MCF 10A (cell line): ENCODE data around the gene CD2AP. TPM values are rescaled to one million over a fixed set of nuclear protein-coding genes. Genes with fewer than 3 reads are reported as not detected.
A peak's percentile ranks its signal among the peaks of the same experiment; 100 is the strongest.
"Not testable (repeated sequence)": the region's sequence is repeated elsewhere in the genome, so short reads cannot be mapped to it uniquely, and the experiment has no call there.

ENCODE experiments used
- BruUV-seq: library from RNA; stranded (reverse); fragments of 400-500 nt; replicated peaks from 2 replicates; lab custom pipeline; 2021; lab: Mats Ljungman, UMichigan
- CTCF ChIA-PET: fragments of 300-600 bp; sonication (Branson Sonifier 250); formaldehyde crosslinking; extraction: SDS; loops from one replicate; lab custom pipeline; 2021; ENCODE audit warnings: antibody characterized with exemption, inconsistent platforms; lab: Yijun Ruan, JAX
- POLR2A ChIA-PET: fragments of 300-600, 350-650 bp; sonication (Branson Sonifier 250); formaldehyde crosslinking; extraction: SDS; loops from one replicate; lab custom pipeline; 2020; ENCODE audit warnings: antibody characterized with exemption, inconsistent platforms; lab: Yijun Ruan, JAX
- DNase-seq: peaks from one replicate; pipeline ENCODE4 v3.0.0-alpha.2; 2018; ENCODE audit not compliant: unreplicated experiment
- H3K27ac Mint-ChIP-seq: one replicate; pipeline ENCODE4 v1.8.0; 2022; ENCODE audit warnings: mild to moderate bottlenecking, low read depth, mixed read lengths; ENCODE audit not compliant: unreplicated experiment
- H3K27me3 Mint-ChIP-seq: one replicate; pipeline ENCODE4 v1.8.0; 2022; ENCODE audit warnings: mixed read lengths; ENCODE audit not compliant: insufficient read depth, unreplicated experiment
- H3K36me3 Mint-ChIP-seq: one replicate; pipeline ENCODE4 v1.8.0; 2022; ENCODE audit warnings: mild to moderate bottlenecking, moderate library complexity, mixed read lengths; ENCODE audit not compliant: insufficient read depth, unreplicated experiment
- H3K4me1 Mint-ChIP-seq: one replicate; pipeline ENCODE4 v1.8.0; 2022; ENCODE audit warnings: mixed read lengths; ENCODE audit not compliant: insufficient read depth, unreplicated experiment
- H3K4me3 Mint-ChIP-seq: one replicate; pipeline ENCODE4 v1.8.0; 2022; ENCODE audit warnings: mild to moderate bottlenecking, moderate library complexity, mixed read lengths; ENCODE audit not compliant: unreplicated experiment
- H3K9me3 Mint-ChIP-seq: one replicate; pipeline ENCODE4 v1.8.0; 2022; ENCODE audit warnings: mixed read lengths; ENCODE audit not compliant: unreplicated experiment
- CTCF ChIP-seq: fragments of 200-600 bp; IDR thresholded peaks from one replicate; pipeline ENCODE4 v1.8.0; 2022; ENCODE audit warnings: antibody characterized with exemption, mild to moderate bottlenecking; ENCODE audit not compliant: unreplicated experiment
- intact Hi-C: fragments of 100-400 bp; cut with micrococcal nuclease; formaldehyde crosslinking; loops from 2 replicates; pipeline ENCODE4 v1.14.1; 2022
- total RNA-seq: library from RNA; stranded (reverse); gene quantifications from 2 replicates; pipeline ENCODE4 v1.2.3, GENCODE V29; 2022

The CD2AP gene
- total RNA-seq, 1 experiment from 2014 or later = 40.3 TPM

GRCh38 chr6:47634210-47635047 lies 156.8 kb downstream of the CD2AP start:
- no peak for DNase-seq
- Mint-ChIP-seq H3K36me3 (peaks cover 6% of the 10 kb centered on the region), H3K4me3 (no peak overlapping the region), H3K9me3 (no peaks in the 10 kb centered on the region), H3K4me1 (no peaks in the 10 kb centered on the region), H3K27ac (peak overlapping the region; percentile 5), H3K27me3 (no peaks in the 10 kb centered on the region)
- intact Hi-C loops = no loop called here
- POLR2A ChIA-PET = interaction anchor here (0.7 to 1.0 kb wide), 2 partner anchors 19 to 151 kb away, joined by 3 read pairs; no protein-coding TSS in a partner anchor
- CTCF ChIA-PET = interaction anchor here (1.0 to 8.5 kb wide), 6 partner anchors 13 to 147 kb away, joined by 3 to 288 read pairs (median 10); partner anchors contain the start of gene OPN5
- no peak for TF ChIP-seq CTCF
- BruUV-seq = no TSS peak

- Mint-ChIP-seq H3K27me3 (no peaks in the 10 kb centered on the region), H3K27ac (no peak overlapping the region), H3K4me1 (no peaks in the 10 kb centered on the region), H3K4me3 (no peak overlapping the region), H3K36me3 (no peaks in the 10 kb centered on the region), H3K9me3 (no peaks in the 10 kb centered on the region)
- intact Hi-C loops = loop anchor here (1.0 to 10.0 kb wide), 3 partner anchors 88 to 1778 kb away; no protein-coding TSS in a partner anchor
- BruUV-seq = no TSS peak
- ChIA-PET POLR2A (interaction anchor here (0.6 to 1.0 kb wide), 3 partner anchors 23 to 134 kb away, joined by 3 to 5 read pairs (median 3); no protein-coding TSS in a partner anchor), CTCF (interaction anchor here (0.6 to 3.7 kb wide), 20 partner anchors 9 to 1795 kb away, joined by 3 to 44 read pairs (median 4); no protein-coding TSS in a partner anchor)
- peak; percentile 20 for TF ChIP-seq CTCF
- DNase-seq = peak; percentile 24
Measured at GRCh38 chr6:47646689-47647088, 169.1 kb downstream of the CD2AP start.

- Mint-ChIP-seq H3K4me3 (no peak overlapping the region), H3K9me3 (no peaks in the 10 kb centered on the region), H3K4me1 (no peaks in the 10 kb centered on the region), H3K36me3 (no peaks in the 10 kb centered on the region), H3K27ac (no peak overlapping the region), H3K27me3 (no peaks in the 10 kb centered on the region)
- TF ChIP-seq CTCF = no peak
- ChIA-PET POLR2A (interaction anchor here (0.7 to 1.0 kb wide), 2 partner anchors 87 to 133 kb away, joined by 3 to 5 read pairs; no protein-coding TSS in a partner anchor), CTCF (interaction anchor here (0.6 to 3.7 kb wide), 21 partner anchors 9 to 1165 kb away, joined by 3 to 44 read pairs (median 4); no protein-coding TSS in a partner anchor)
- BruUV-seq = no TSS peak
- DNase-seq = no peak
- intact Hi-C loops = loop anchor here (10.0 kb wide), 1 partner anchor 1778 kb away; no protein-coding TSS in a partner anchor
Measured at GRCh38 chr6:47647188-47647587, 169.6 kb downstream of the CD2AP start.

- not testable (repeated sequence) for H3K4me3 Mint-ChIP-seq, H3K4me1 Mint-ChIP-seq, BruUV-seq, DNase-seq, H3K27me3 Mint-ChIP-seq, H3K9me3 Mint-ChIP-seq, H3K27ac Mint-ChIP-seq, H3K36me3 Mint-ChIP-seq
- intact Hi-C loops = loop anchor here (10.0 kb wide), 1 partner anchor 1777 kb away; no protein-coding TSS in a partner anchor
- ChIA-PET POLR2A (interaction anchor here (0.7 to 1.0 kb wide), 2 partner anchors 86 to 133 kb away, joined by 3 to 5 read pairs; no protein-coding TSS in a partner anchor), CTCF (interaction anchor here (0.6 to 3.7 kb wide), 13 partner anchors 22 to 177 kb away, joined by 3 to 44 read pairs (median 4); no protein-coding TSS in a partner anchor)
Measured at GRCh38 chr6:47647626-47648025, 170.0 kb downstream of the CD2AP start.
